NB4 (cell line): ENCODE measurements around the gene TEX14.

Experiments used
- POLR2A ChIP-seq: IDR thresholded peaks from 2 replicates; pipeline ENCODE4 v1.6.1; 2011; ENCODE audit warnings: mild to moderate bottlenecking; ENCODE audit not compliant: insufficient read length; ENCODE audit errors: extremely low read depth
- TF ChIP-seq, protein P1 (sequence below): IDR thresholded peaks from one replicate; pipeline ENCODE4 v1.5.1; 2012; ENCODE audit warnings: low read depth, low read length

- TF ChIP-seq, protein P1, sequence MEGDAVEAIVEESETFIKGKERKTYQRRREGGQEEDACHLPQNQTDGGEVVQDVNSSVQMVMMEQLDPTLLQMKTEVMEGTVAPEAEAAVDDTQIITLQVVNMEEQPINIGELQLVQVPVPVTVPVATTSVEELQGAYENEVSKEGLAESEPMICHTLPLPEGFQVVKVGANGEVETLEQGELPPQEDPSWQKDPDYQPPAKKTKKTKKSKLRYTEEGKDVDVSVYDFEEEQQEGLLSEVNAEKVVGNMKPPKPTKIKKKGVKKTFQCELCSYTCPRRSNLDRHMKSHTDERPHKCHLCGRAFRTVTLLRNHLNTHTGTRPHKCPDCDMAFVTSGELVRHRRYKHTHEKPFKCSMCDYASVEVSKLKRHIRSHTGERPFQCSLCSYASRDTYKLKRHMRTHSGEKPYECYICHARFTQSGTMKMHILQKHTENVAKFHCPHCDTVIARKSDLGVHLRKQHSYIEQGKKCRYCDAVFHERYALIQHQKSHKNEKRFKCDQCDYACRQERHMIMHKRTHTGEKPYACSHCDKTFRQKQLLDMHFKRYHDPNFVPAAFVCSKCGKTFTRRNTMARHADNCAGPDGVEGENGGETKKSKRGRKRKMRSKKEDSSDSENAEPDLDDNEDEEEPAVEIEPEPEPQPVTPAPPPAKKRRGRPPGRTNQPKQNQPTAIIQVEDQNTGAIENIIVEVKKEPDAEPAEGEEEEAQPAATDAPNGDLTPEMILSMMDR = no peak
- peak; percentile 36 for TF ChIP-seq POLR2A
These were observed 173.8 kb downstream of the TEX14 start for GRCh38 chr17:58517928-58518609.
